ENCODE results near the gene RAB14.

- TF ChIP-seq CTCF (IDR thresholded peaks at IDR 0.05) (no peak), POLR2A (IDR thresholded peaks at IDR 0.05) (no peak)
These were observed 5.1 kb upstream of the RAB14 start for GRCh38 chr9:121206516-121207370.

Measured in testis (tissue), 2 donors.